Esophagus squamous epithelium (tissue), 5 donors: ENCODE results near the gene ADGRV1. TPM values are rescaled to one million over a fixed set of nuclear protein-coding genes. Genes with fewer than 3 reads are reported as not detected.
"Not testable (repeated sequence)": the region's sequence is repeated elsewhere in the genome, so short reads cannot be mapped to it uniquely, and the experiment has no call there.

Experiments
- DNase-seq: peaks from one replicate; lab custom pipeline; 2025; lab: John Stamatoyannopoulos, UW
- H3K27ac ChIP-seq, 4 donors: fragments of 200-600 bp; sonication (generic); one replicate each; pipeline ENCODE4 v1.5.1; 2016 to 2019; ENCODE audit warnings: mild to moderate bottlenecking in 1 of 4
- H3K27me3 ChIP-seq, 4 donors: fragments of 200-600 bp; sonication (generic); 1 replicate in 3 of 4; 2 replicates in 1 of 4; pipeline versions ENCODE4 v1.5.1 to v1.6.0; 2017 to 2021; ENCODE audit warnings: antibody characterized with exemption in 1 of 4
- H3K36me3 ChIP-seq, 3 donors: fragments of 200-600 bp; sonication (generic); one replicate each; pipeline ENCODE4 v1.5.1; 2016 to 2019
- H3K4me1 ChIP-seq, 3 donors: fragments of 200-600 bp; sonication (generic); one replicate each; pipeline ENCODE4 v1.5.1; 2017 to 2019
- H3K4me3 ChIP-seq, 4 donors: fragments of 200-600 bp; sonication (generic); 1 replicate in 3 of 4; 2 replicates in 1 of 4; pipeline ENCODE4 v1.5.1; 2016 to 2019; ENCODE audit warnings: mild to moderate bottlenecking in 2 of 4, moderate library complexity in 1 of 4
- H3K9me3 ChIP-seq, 3 donors: fragments of 200-600 bp; sonication (generic); one replicate each; pipeline ENCODE4 v1.5.1; 2016 to 2019
- CTCF ChIP-seq, 6 experiments: fragments of 450-650 bp in 4 of 6; fragments of 200-600 bp in 2 of 6; sonication (generic) in 2 of 6; IDR thresholded peaks; one replicate each; pipeline ENCODE4 v1.5.1; 2016 to 2019; ENCODE audit warnings: antibody characterized with exemption in 6 of 6, mild to moderate bottlenecking in 4 of 6, moderate library complexity in 4 of 6
- POLR2A ChIP-seq, 4 donors: fragments of 450-650 bp; IDR thresholded peaks; one replicate each; pipeline ENCODE4 v1.6.1; 2017; ENCODE audit warnings: antibody characterized with exemption in 4 of 4, mild to moderate bottlenecking in 4 of 4, moderate library complexity in 3 of 4
- WGBS, 2 donors: methylation state at CpG; one replicate each; pipeline ENCODE4 v1.1.5; 2018; 5-methylcytosine and 5-hydroxymethylcytosine counted together
- intact Hi-C: fragments of 100-400 bp; cut with DNase I; formaldehyde crosslinking; loops from one replicate; pipeline ENCODE4 v1.15.0; 2022
- total RNA-seq, 4 donors: library from RNA; depleted of rRNA; stranded (reverse); fragments of >200 nt; gene quantifications; one replicate each; pipeline ENCODE4 v1.1.0, GENCODE V29; 2016
- donor health status: DM: yes; HTN: yes; CAD: no.

ADGRV1 gene
- total RNA-seq, 4 donors from 2014 or later, result 1.9 to 14.1 (median 4.0) TPM

- no peaks in the 10 kb centered on the region for H3K4me1 ChIP-seq
- DNase-seq, result no peak
- intact Hi-C loops, result no loop called here
- H3K27ac ChIP-seq, result no peak overlapping the region
- WGBS, 2 donors, result 86 to 90% methylated on average over 4 of the region's 4 CpGs
- H3K27me3 ChIP-seq, result no peaks in the 10 kb centered on the region
- H3K4me3 ChIP-seq, result no peak overlapping the region
- no peak for TF ChIP-seq CTCF (IDR thresholded peaks at IDR 0.05)
- no peak for TF ChIP-seq POLR2A (IDR thresholded peaks at IDR 0.05)
- H3K9me3 ChIP-seq, result no peaks in the 10 kb centered on the region
- H3K36me3 ChIP-seq, result no peaks in the 10 kb centered on the region
Observed at GRCh38 chr5:90813392-90813791, 254.8 kb downstream of the ADGRV1 start.

- H3K9me3 ChIP-seq, DNase-seq, H3K4me3 ChIP-seq, H3K27ac ChIP-seq, H3K27me3 ChIP-seq, H3K36me3 ChIP-seq, intact Hi-C loops, H3K4me1 ChIP-seq: not testable (repeated sequence)
- 86 to 90% methylated on average over 17 to 23 of the region's 26 CpGs for WGBS, 2 donors
Observed at GRCh38 chr5:90822062-90822461, 263.5 kb downstream of the ADGRV1 start.

GRCh38 chr5:90824436-90824835 is 265.8 kb downstream of the ADGRV1 start:
- WGBS, 2 donors, result 63 to 82% methylated on average over 3 of the region's 3 CpGs
- Histone ChIP-seq H3K4me3 (no peak overlapping the region), H3K27me3 (no peaks in the 10 kb centered on the region), H3K27ac (no peak overlapping the region), H3K36me3 (no peaks in the 10 kb centered on the region), H3K9me3 (no peaks in the 10 kb centered on the region), H3K4me1 (no peaks in the 10 kb centered on the region)
- intact Hi-C loops, result no loop called here
- no peak for TF ChIP-seq POLR2A (IDR thresholded peaks at IDR 0.05)
- no peak for TF ChIP-seq CTCF (IDR thresholded peaks at IDR 0.05)
- DNase-seq, result no peak

GRCh38 chr5:90830058-90830457 is 271.5 kb downstream of the ADGRV1 start:
- H3K4me3 ChIP-seq, result no peak overlapping the region
- H3K27ac ChIP-seq, result no peak overlapping the region
- H3K27me3 ChIP-seq, result no peaks in the 10 kb centered on the region
- no peaks in the 10 kb centered on the region for H3K4me1 ChIP-seq
- no peaks in the 10 kb centered on the region for H3K9me3 ChIP-seq
- WGBS, 2 donors, result 83 to 88% methylated on average over 3 of the region's 3 CpGs
- intact Hi-C loops, result no loop called here
- H3K36me3 ChIP-seq, result no peaks in the 10 kb centered on the region
- TF ChIP-seq CTCF (IDR thresholded peaks at IDR 0.05) (no peak), POLR2A (IDR thresholded peaks at IDR 0.05) (no peak)
- no peak for DNase-seq

- no peaks in the 10 kb centered on the region for H3K4me1 ChIP-seq
- no peak for DNase-seq
- no peaks in the 10 kb centered on the region for H3K36me3 ChIP-seq
- H3K4me3 ChIP-seq, result no peak overlapping the region
- no peaks in the 10 kb centered on the region for H3K9me3 ChIP-seq
- no peaks in the 10 kb centered on the region for H3K27me3 ChIP-seq
- intact Hi-C loops, result no loop called here
- no peak overlapping the region for H3K27ac ChIP-seq
- no peak for TF ChIP-seq CTCF (IDR thresholded peaks at IDR 0.05)
- no peak for TF ChIP-seq POLR2A (IDR thresholded peaks at IDR 0.05)
- WGBS, 2 donors, result 70 to 75% methylated on average over 2 of the region's 2 CpGs
Observed at GRCh38 chr5:90833753-90834152, 275.2 kb downstream of the ADGRV1 start.

GRCh38 chr5:90834711-90835110 is 276.1 kb downstream of the ADGRV1 start:
- H3K9me3 ChIP-seq, result no peaks in the 10 kb centered on the region
- H3K27ac ChIP-seq, result no peak overlapping the region
- no peak for DNase-seq
- intact Hi-C loops, result no loop called here
- no peak for TF ChIP-seq POLR2A (IDR thresholded peaks at IDR 0.05)
- no peaks in the 10 kb centered on the region for H3K4me1 ChIP-seq
- no peak overlapping the region for H3K4me3 ChIP-seq
- 93 to 95% methylated on average over 3 of the region's 3 CpGs for WGBS, 2 donors
- H3K27me3 ChIP-seq, result no peaks in the 10 kb centered on the region
- H3K36me3 ChIP-seq, result no peaks in the 10 kb centered on the region
